Panc1 (cell line): Measurements from ENCODE around the gene STAMBP. TPM values are rescaled to one million over a fixed set of nuclear protein-coding genes. Genes with fewer than 3 reads are reported as not detected.

Experiments
- ATAC-seq: fragments of 200-7000 bp; cut with Tn5 transposase; 2 replicates; pipeline ENCODE4 v1.9.1; 2020; ENCODE audit warnings: mild to moderate bottlenecking, moderate library complexity
- BruUV-seq: library from RNA; stranded (reverse); fragments of 400-500 nt; replicated peaks from 2 replicates; lab custom pipeline; 2021; lab: Mats Ljungman, UMichigan
- CTCF ChIA-PET: fragments of 300-600 bp; sonication (Branson Sonifier 250); formaldehyde crosslinking; loops from one replicate; lab custom pipeline; 2022; ENCODE audit warnings: antibody characterized with exemption; lab: Charles Lee
- POLR2A ChIA-PET: fragments of 300-600 bp; sonication (Branson Sonifier 250); formaldehyde crosslinking; loops from one replicate; lab custom pipeline; 2022; ENCODE audit warnings: antibody characterized with exemption; lab: Charles Lee
- DNase-seq: peaks from one replicate; pipeline ENCODE4 v3.0.0-alpha.2; 2010; ENCODE audit warnings: low read depth, low spot score
- H3K27ac ChIP-seq: 2 replicates; pipeline ENCODE4 v1.5.1; 2011; ENCODE audit warnings: mild to moderate bottlenecking, low read length, inconsistent platforms
- H3K27me3 ChIP-seq: fragments of 200-500 bp; sonication (Bioruptor generic); 2 replicates; pipeline ENCODE4 v1.6.0; 2014; ENCODE audit warnings: low read length, inconsistent platforms; ENCODE audit not compliant: control insufficient read depth, insufficient read depth
- H3K36me3 ChIP-seq: fragments of 200-500 bp; sonication (Bioruptor generic); 2 replicates; pipeline ENCODE4 v1.5.1; 2014; ENCODE audit warnings: inconsistent platforms, mild to moderate bottlenecking, low read length, moderate library complexity; ENCODE audit not compliant: control insufficient read depth, insufficient read depth
- H3K4me1 ChIP-seq: 2 replicates; pipeline ENCODE4 v1.5.1; 2011; ENCODE audit warnings: inconsistent platforms, mild to moderate bottlenecking, low read length, moderate library complexity; ENCODE audit not compliant: control insufficient read depth, insufficient read depth
- H3K4me3 ChIP-seq, 2 experiments: 2 replicates each; pipeline ENCODE4 v1.5.1; 2011 to 2012; ENCODE audit warnings: low read depth in 2 of 2, low read length in 2 of 2, mild to moderate bottlenecking in 2 of 2, inconsistent platforms in 1 of 2, moderate library complexity in 1 of 2
- H3K9me3 ChIP-seq: fragments of 200-500 bp; sonication (Bioruptor generic); 2 replicates; pipeline ENCODE4 v1.5.1; 2014; ENCODE audit warnings: low read depth, mild to moderate bottlenecking, inconsistent platforms, low read length, moderate library complexity; ENCODE audit not compliant: control insufficient read depth, insufficient read depth
- POLR2AphosphoS5 ChIP-seq: IDR thresholded peaks from 2 replicates; pipeline ENCODE4 v1.6.1; 2012; ENCODE audit warnings: mild to moderate bottlenecking, low read depth, low read length, moderate library complexity
- REST ChIP-seq, 2 experiments: IDR thresholded peaks; 2 replicates each; pipeline ENCODE4 v1.6.1; 2011 to 2012; ENCODE audit warnings: low read depth in 2 of 2, control low read depth in 1 of 2, low read length in 1 of 2, mild to moderate bottlenecking in 1 of 2, moderate library complexity in 1 of 2; ENCODE audit not compliant: insufficient read depth in 1 of 2
- SIN3A ChIP-seq: IDR thresholded peaks from 2 replicates; pipeline ENCODE4 v1.6.1; 2012; ENCODE audit warnings: low read depth, mild to moderate bottlenecking, low read length, moderate library complexity, borderline replicate concordance; ENCODE audit not compliant: insufficient read depth
- TCF7L2 ChIP-seq: IDR thresholded peaks from 2 replicates; pipeline ENCODE4 v1.6.1; 2011; ENCODE audit warnings: mild to moderate bottlenecking, low read depth, low read length, inconsistent platforms
- in situ Hi-C: cut with HindIII; loops from 2 replicates; pipeline ENCODE4 v1.10.0; 2016; ENCODE audit warnings: low sequenced_read_pairs, low pct_unique_long_range_greater_than_20kb
- intact Hi-C: fragments of 100-400 bp; cut with micrococcal nuclease; formaldehyde crosslinking; loops from one replicate; pipeline ENCODE4 v1.10.0; 2022; ENCODE audit not compliant: unreplicated experiment
- total RNA-seq: library from RNA; stranded (reverse); gene quantifications from one replicate; pipeline ENCODE4 v1.2.1, GENCODE V29; 2021; ENCODE audit not compliant: unreplicated experiment
- TF ChIP-seq, protein P1 (sequence below): fragments of 450-650 bp; IDR thresholded peaks from 2 replicates; pipeline ENCODE4 v1.5.1; 2017; ENCODE audit warnings: mild to moderate bottlenecking

STAMBP gene
- total RNA-seq, 1 experiment from 2014 or later: 49.0 TPM

DNA sequence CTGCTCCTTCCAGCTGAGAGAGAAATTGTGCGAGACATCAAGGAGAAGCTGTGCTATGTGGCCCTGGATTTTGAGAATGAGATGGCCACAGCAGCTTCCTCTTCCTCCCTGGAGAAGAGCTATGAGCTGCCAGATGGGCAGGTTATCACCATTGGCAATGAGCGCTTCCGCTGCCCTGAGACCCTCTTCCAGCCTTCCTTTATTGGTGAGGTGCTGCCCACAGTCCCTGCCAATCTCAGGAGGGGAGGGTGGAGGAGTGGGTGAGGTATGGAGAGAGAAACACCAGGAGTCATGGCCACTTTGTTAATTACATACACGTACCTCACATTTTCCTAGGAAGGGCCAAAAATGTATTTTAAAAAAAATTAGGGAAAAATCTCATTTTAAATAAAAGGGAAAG is 85.9 kb downstream of the STAMBP start:
- Histone ChIP-seq H3K27ac (no peak overlapping the region), H3K27me3 (no peaks in the 10 kb centered on the region), H3K4me3 (no peak overlapping the region), H3K4me1 (no peaks in the 10 kb centered on the region), H3K36me3 (no peaks in the 10 kb centered on the region), H3K9me3 (no peaks in the 10 kb centered on the region)
- POLR2A ChIA-PET: no interaction called here
- CTCF ChIA-PET: no interaction called here
- no peak for TF ChIP-seq REST (IDR thresholded peaks at IDR 0.05; ENCODE audit: insufficient read depth in 1 of 2, low read depth in 2 of 2, low read length in 1 of 2)
- TF ChIP-seq, protein P1, sequence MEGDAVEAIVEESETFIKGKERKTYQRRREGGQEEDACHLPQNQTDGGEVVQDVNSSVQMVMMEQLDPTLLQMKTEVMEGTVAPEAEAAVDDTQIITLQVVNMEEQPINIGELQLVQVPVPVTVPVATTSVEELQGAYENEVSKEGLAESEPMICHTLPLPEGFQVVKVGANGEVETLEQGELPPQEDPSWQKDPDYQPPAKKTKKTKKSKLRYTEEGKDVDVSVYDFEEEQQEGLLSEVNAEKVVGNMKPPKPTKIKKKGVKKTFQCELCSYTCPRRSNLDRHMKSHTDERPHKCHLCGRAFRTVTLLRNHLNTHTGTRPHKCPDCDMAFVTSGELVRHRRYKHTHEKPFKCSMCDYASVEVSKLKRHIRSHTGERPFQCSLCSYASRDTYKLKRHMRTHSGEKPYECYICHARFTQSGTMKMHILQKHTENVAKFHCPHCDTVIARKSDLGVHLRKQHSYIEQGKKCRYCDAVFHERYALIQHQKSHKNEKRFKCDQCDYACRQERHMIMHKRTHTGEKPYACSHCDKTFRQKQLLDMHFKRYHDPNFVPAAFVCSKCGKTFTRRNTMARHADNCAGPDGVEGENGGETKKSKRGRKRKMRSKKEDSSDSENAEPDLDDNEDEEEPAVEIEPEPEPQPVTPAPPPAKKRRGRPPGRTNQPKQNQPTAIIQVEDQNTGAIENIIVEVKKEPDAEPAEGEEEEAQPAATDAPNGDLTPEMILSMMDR: no peak
- TF ChIP-seq POLR2AphosphoS5: no peak
- no peak for TF ChIP-seq TCF7L2
- TF ChIP-seq SIN3A: no peak
- no peak for ATAC-seq
- BruUV-seq: no TSS peak
- intact Hi-C loops: no loop called here
- DNase-seq: no peak
- in situ Hi-C loops: no loop called here

- Histone ChIP-seq H3K4me1 (no peaks in the 10 kb centered on the region), H3K4me3 (no peak overlapping the region), H3K27ac (no peak overlapping the region), H3K9me3 (no peaks in the 10 kb centered on the region), H3K36me3 (no peaks in the 10 kb centered on the region), H3K27me3 (no peaks in the 10 kb centered on the region)
- CTCF ChIA-PET: no interaction called here
- TF ChIP-seq REST (IDR thresholded peaks at IDR 0.05; ENCODE audit: insufficient read depth in 1 of 2, low read depth in 2 of 2, low read length in 1 of 2) (no peak), TCF7L2 (no peak), SIN3A (no peak), POLR2AphosphoS5 (no peak)
- TF ChIP-seq, protein P1: no peak
- DNase-seq (no peak), ATAC-seq (no peak)
- POLR2A ChIA-PET: no interaction called here
- in situ Hi-C loops: no loop called here
- BruUV-seq: no TSS peak
- intact Hi-C loops: no loop called here
Measured at GRCh38 chr2:73915437-73915993, 86.8 kb downstream of the STAMBP start.
